Measurements from ENCODE around the gene VSTM4. TPM values are rescaled to one million over a fixed set of nuclear protein-coding genes. Genes with fewer than 3 reads are reported as not detected.

Gene VSTM4
- total RNA-seq, 2 donors from 2014 or later, result 0.25 to 0.38 TPM

GRCh38 chr10:49117376-49118070, 2.2 kb upstream of the VSTM4 start:
- H3K36me3 Mint-ChIP-seq, result no peaks in the 10 kb centered on the region
- ATAC-seq (no peak), DNase-seq (ENCODE audit: low spot score) (no peak)
- H3K27ac Mint-ChIP-seq, result no peak overlapping the region
- peaks cover 9 to 21% of the 10 kb centered on the region in 2 donors for H3K27me3 Mint-ChIP-seq
- H3K9me3 Mint-ChIP-seq, result peaks cover 3% of the 10 kb centered on the region
- peaks cover 0 to 6% of the 10 kb centered on the region in 2 donors for H3K4me1 Mint-ChIP-seq (ENCODE audit: low read depth in 2 of 2)
- H3K4me3 Mint-ChIP-seq, result no peak overlapping the region

DNA sequence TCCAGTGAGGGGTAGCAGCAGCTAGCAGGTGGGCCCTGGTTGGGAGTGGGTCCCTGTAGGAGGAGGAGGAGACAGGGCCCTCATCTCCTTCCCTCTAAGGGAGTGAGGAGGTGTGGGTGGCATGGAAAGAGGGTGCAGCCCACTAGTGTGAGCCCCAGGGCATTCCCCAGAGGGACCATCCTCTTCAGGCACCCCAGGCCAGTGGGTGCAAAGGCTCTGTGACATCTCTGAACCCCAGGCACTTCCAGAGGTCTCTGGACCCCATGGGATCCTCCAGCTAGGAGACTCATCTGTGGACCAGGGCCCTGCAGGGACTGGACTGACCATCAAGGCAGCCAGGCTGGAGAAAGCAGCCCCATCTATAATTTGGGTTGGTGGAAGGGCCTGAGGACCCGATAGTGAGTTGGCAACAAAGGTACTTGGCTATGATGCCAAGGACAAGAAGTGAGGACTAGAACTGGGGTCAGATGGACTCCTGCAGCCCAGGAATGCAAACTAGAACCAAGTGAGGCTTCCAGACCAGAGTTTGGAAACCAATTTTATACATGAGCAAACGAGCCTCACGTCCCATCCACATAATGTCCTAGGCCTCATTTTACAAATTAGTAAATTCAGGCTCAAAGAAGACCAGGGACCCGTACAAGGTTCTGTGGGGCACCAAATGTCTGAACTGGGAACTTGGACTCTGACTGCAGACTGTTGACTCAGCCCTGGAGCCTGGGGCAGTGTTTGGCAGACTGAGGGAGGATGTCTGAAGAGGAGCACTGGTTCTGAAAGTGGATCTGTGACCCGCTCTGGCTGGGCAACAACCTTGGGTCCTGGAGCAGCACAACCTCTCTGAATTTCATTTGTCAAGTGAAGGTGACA, 1.4 kb upstream of the VSTM4 start:
- peaks cover 0 to 6% of the 10 kb centered on the region in 2 donors for H3K4me1 Mint-ChIP-seq (ENCODE audit: low read depth in 2 of 2)
- H3K27ac Mint-ChIP-seq, result no peak overlapping the region
- no peak overlapping the region for H3K4me3 Mint-ChIP-seq
- peaks cover under 1% of the 10 kb centered on the region for H3K9me3 Mint-ChIP-seq
- no peaks in the 10 kb centered on the region for H3K36me3 Mint-ChIP-seq
- DNase-seq (ENCODE audit: low spot score) (no peak), ATAC-seq (peak in 1 of 2 donors; percentile 25)
- H3K27me3 Mint-ChIP-seq, result peaks cover 7 to 17% of the 10 kb centered on the region in 2 donors

DNA sequence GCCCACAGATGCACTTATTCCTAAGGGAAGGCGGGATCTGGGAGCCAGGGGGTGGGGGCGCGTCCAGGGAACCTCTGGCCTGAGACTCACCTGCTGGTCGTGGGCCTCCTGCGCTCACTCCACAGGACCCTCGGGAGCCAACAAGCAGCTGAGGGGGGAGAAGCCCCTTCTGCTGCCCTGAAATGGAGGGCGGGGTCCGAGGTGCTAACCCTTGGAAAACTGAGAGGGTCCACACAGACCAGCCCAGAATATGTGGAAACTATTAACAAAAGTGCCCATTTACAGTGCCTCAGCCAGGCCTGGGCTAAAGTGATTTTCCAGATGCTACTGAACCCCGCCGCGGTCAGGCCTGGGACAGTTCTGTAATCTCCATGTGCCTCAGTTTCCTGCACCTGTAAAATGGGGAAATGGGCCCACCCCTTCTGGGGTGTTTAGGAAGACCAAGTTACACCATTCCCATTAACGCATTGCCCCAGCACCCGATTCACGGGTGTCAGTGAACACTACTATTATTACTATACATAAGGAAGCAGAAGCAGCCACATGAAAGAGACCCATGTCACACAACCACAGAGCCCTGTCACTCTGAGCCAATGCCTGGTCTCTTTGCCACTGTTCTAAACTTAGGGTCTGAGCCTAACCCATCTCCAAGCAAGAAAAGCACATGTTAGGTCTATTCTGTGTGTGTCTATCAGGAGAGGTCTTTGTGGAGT, 630 bp upstream of the VSTM4 start:
- Mint-ChIP-seq H3K4me3 (peak overlapping the region; percentile 25), H3K9me3 (no peaks in the 10 kb centered on the region), H3K27ac (no peak overlapping the region), H3K27me3 (peaks cover 4 to 12% of the 10 kb centered on the region in 2 donors), H3K4me1 (ENCODE audit: low read depth in 2 of 2) (peaks cover 0 to 6% of the 10 kb centered on the region in 2 donors), H3K36me3 (no peaks in the 10 kb centered on the region)
- ATAC-seq (peak in 1 of 2 donors; percentile 37), DNase-seq (ENCODE audit: low spot score) (no peak)

DNA sequence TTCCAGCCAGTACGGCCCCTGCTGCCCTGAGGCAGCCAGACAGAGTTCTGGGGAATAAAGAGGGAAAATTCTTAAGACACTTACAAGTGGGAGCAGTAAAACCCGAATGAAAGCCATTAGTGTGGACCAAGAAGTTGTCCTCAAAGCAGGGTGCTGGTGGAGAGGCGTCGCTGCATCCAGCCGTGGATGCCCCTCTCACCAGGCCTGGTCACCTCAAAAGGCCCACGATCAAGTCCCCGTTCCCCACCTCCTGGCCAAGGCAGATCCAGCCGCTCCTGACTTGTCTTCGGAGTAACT, 656 bp downstream of the VSTM4 start:
- DNase-seq (ENCODE audit: low spot score), result no peak

GRCh38 chr10:49113741-49114141, 1.6 kb downstream of the VSTM4 start:
- Mint-ChIP-seq H3K9me3 (no peaks in the 10 kb centered on the region), H3K4me1 (ENCODE audit: low read depth in 2 of 2) (peaks cover 0 to 6% of the 10 kb centered on the region in 2 donors), H3K27ac (no peak overlapping the region), H3K4me3 (no peak overlapping the region), H3K27me3 (peaks cover 6 to 8% of the 10 kb centered on the region in 2 donors), H3K36me3 (no peaks in the 10 kb centered on the region)
- ATAC-seq (no peak), DNase-seq (ENCODE audit: low spot score) (no peak)

More for the DNA sequence above, 656 bp downstream of the VSTM4 start:
- no peak for ATAC-seq
- peak overlapping the region; percentile 59 for H3K4me3 Mint-ChIP-seq
- no peak overlapping the region for H3K27ac Mint-ChIP-seq
- H3K4me1 Mint-ChIP-seq (ENCODE audit: low read depth in 2 of 2), result peaks cover 0 to 6% of the 10 kb centered on the region in 2 donors
- peaks cover 3 to 8% of the 10 kb centered on the region in 2 donors for H3K27me3 Mint-ChIP-seq
- H3K9me3 Mint-ChIP-seq, result no peaks in the 10 kb centered on the region
- H3K36me3 Mint-ChIP-seq, result no peaks in the 10 kb centered on the region

GRCh38 chr10:49112851-49113250, 2.5 kb downstream of the VSTM4 start:
- Mint-ChIP-seq H3K4me3 (no peak overlapping the region), H3K27me3 (peaks cover 6 to 8% of the 10 kb centered on the region in 2 donors), H3K9me3 (no peaks in the 10 kb centered on the region), H3K36me3 (no peaks in the 10 kb centered on the region), H3K27ac (no peak overlapping the region), H3K4me1 (ENCODE audit: low read depth in 2 of 2) (peaks cover 0 to 6% of the 10 kb centered on the region in 2 donors)
- DNase-seq (ENCODE audit: low spot score), result no peak
- ATAC-seq, result no peak

GRCh38 chr10:49112098-49112497, 3.2 kb downstream of the VSTM4 start:
- DNase-seq (ENCODE audit: low spot score), result no peak
- no peak overlapping the region for H3K4me3 Mint-ChIP-seq
- no peaks in the 10 kb centered on the region for H3K36me3 Mint-ChIP-seq
- no peaks in the 10 kb centered on the region for H3K9me3 Mint-ChIP-seq
- H3K4me1 Mint-ChIP-seq (ENCODE audit: low read depth in 2 of 2), result peaks cover 0 to 6% of the 10 kb centered on the region in 2 donors
- ATAC-seq, result no peak
- H3K27me3 Mint-ChIP-seq, result peaks cover 6 to 8% of the 10 kb centered on the region in 2 donors
- H3K27ac Mint-ChIP-seq, result no peak overlapping the region

- peaks cover 0 to 6% of the 10 kb centered on the region in 2 donors for H3K4me1 Mint-ChIP-seq (ENCODE audit: low read depth in 2 of 2)
- H3K27ac Mint-ChIP-seq, result no peak overlapping the region
- DNase-seq (ENCODE audit: low spot score) (no peak), ATAC-seq (no peak)
- no peaks in the 10 kb centered on the region for H3K36me3 Mint-ChIP-seq
- no peak overlapping the region for H3K4me3 Mint-ChIP-seq
- no peaks in the 10 kb centered on the region for H3K9me3 Mint-ChIP-seq
- H3K27me3 Mint-ChIP-seq, result peaks cover 6 to 8% of the 10 kb centered on the region in 2 donors
Measured at GRCh38 chr10:49111320-49111698, 4.0 kb downstream of the VSTM4 start.

- no peak overlapping the region for H3K27ac Mint-ChIP-seq
- H3K36me3 Mint-ChIP-seq, result no peaks in the 10 kb centered on the region
- no peak overlapping the region for H3K4me3 Mint-ChIP-seq
- H3K27me3 Mint-ChIP-seq, result peaks cover 6 to 8% of the 10 kb centered on the region in 2 donors
- DNase-seq (ENCODE audit: low spot score), result no peak
- peaks cover 0 to 3% of the 10 kb centered on the region in 2 donors for H3K4me1 Mint-ChIP-seq (ENCODE audit: low read depth in 2 of 2)
- no peak for ATAC-seq
- H3K9me3 Mint-ChIP-seq, result no peaks in the 10 kb centered on the region
Measured at GRCh38 chr10:49110684-49111319, 4.5 kb downstream of the VSTM4 start.

GRCh38 chr10:49109669-49110340, 5.5 kb downstream of the VSTM4 start:
- Mint-ChIP-seq H3K27ac (no peak overlapping the region), H3K9me3 (no peaks in the 10 kb centered on the region), H3K27me3 (peaks cover 5 to 14% of the 10 kb centered on the region in 2 donors), H3K4me1 (ENCODE audit: low read depth in 2 of 2) (peaks cover 2% of the 10 kb centered on the region in 2 donors), H3K4me3 (no peak overlapping the region), H3K36me3 (no peaks in the 10 kb centered on the region)
- DNase-seq (ENCODE audit: low spot score) (no peak), ATAC-seq (no peak)

DNA sequence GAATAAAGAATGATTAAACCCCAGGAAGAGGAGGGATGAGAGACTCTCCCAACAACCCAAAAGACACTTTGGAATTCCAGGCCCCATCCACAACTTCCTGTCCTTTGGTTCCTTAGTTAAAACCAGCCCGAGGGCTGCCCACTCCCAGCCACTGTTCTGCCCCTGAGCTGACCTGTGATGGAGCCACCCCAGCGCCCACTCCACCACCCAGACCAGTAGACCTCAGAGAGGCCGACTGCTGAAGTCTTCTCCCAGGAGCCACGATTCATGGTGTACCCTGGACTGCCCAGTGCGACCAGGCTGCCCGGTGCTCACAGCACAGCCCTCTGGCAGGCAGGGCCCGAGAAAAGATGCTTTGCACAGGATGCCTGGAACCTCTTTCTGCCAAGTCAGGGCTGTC, 6.7 kb downstream of the VSTM4 start:
- H3K27me3 Mint-ChIP-seq, result peaks cover 3 to 12% of the 10 kb centered on the region in 2 donors
- H3K36me3 Mint-ChIP-seq, result no peaks in the 10 kb centered on the region
- no peak overlapping the region for H3K27ac Mint-ChIP-seq
- DNase-seq (ENCODE audit: low spot score) (no peak), ATAC-seq (no peak)
- no peaks in the 10 kb centered on the region for H3K9me3 Mint-ChIP-seq
- peaks cover 0 to 5% of the 10 kb centered on the region in 2 donors for H3K4me1 Mint-ChIP-seq (ENCODE audit: low read depth in 2 of 2)
- H3K4me3 Mint-ChIP-seq, result no peak overlapping the region

DNA sequence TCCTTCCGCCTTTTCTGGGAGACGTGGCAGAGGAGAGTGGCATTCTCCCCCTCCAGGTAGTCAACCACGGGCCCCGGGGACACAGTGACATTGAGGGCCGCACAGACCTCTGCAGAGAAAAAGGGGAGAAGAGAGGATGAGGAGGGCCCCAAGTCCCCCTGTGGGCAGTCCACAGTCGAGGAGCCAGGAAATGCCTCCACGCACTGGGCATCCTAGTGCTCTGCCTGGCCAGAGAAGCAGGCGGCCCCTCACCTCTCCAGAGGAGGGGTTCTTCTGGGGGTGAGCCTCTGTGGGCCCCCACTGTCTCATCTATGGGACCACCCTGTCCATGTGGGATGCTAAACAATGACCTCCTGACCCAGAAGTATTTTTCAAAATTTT, 7.4 kb downstream of the VSTM4 start:
- Mint-ChIP-seq H3K36me3 (no peaks in the 10 kb centered on the region), H3K4me3 (no peak overlapping the region), H3K27me3 (peaks cover 3 to 12% of the 10 kb centered on the region in 2 donors), H3K9me3 (no peaks in the 10 kb centered on the region), H3K27ac (no peak overlapping the region), H3K4me1 (ENCODE audit: low read depth in 2 of 2) (peaks cover 0 to 5% of the 10 kb centered on the region in 2 donors)
- ATAC-seq, result no peak
- no peak for DNase-seq (ENCODE audit: low spot score)
